DOHH2 (cell line): ENCODE measurements around the gene MEIG1.
"Not testable (repeated sequence)": the region's sequence is repeated elsewhere in the genome, so short reads cannot be mapped to it uniquely, and the experiment has no call there.

ENCODE experiments used
- H3F3A ChIP-seq: fragments of 200-600 bp; sonication (generic), shearing (Covaris generic); 2 replicates; pipeline ENCODE4 v1.6.0; 2016; ENCODE audit warnings: antibody characterized with exemption, mild to moderate bottlenecking; ENCODE audit not compliant: control insufficient read depth, insufficient read depth
- H3K27ac ChIP-seq: fragments of 200-600 bp; sonication (generic); 2 replicates; pipeline ENCODE4 v1.5.1; 2014; ENCODE audit warnings: low read depth, mild to moderate bottlenecking, low read length, moderate library complexity
- H3K27me3 ChIP-seq: fragments of 200-600 bp; sonication (generic); 2 replicates; pipeline ENCODE4 v1.6.1; 2014; ENCODE audit warnings: mild to moderate bottlenecking, low read length, mixed read lengths; ENCODE audit not compliant: control insufficient read depth
- H3K36me3 ChIP-seq: fragments of 200-600 bp; sonication (generic); 2 replicates; pipeline ENCODE4 v1.6.1; 2014; ENCODE audit warnings: mild to moderate bottlenecking, low read length, moderate library complexity, mixed read lengths; ENCODE audit not compliant: control insufficient read depth
- H3K4me1 ChIP-seq: fragments of 200-600 bp; sonication (generic); 2 replicates; pipeline ENCODE4 v1.6.1; 2014; ENCODE audit warnings: mild to moderate bottlenecking, low read length, mixed read lengths; ENCODE audit not compliant: control insufficient read depth
- H3K4me2 ChIP-seq: fragments of 200-600 bp; sonication (generic); 2 replicates; pipeline ENCODE4 v1.6.0; 2014; ENCODE audit warnings: mild to moderate bottlenecking, low read length, moderate library complexity
- H3K4me3 ChIP-seq: fragments of 200-600 bp; sonication (generic); 2 replicates; pipeline ENCODE4 v1.5.1; 2014; ENCODE audit warnings: mild to moderate bottlenecking, low read length, mixed read lengths
- H3K79me2 ChIP-seq: fragments of 200-600 bp; sonication (generic); 2 replicates; pipeline ENCODE4 v1.6.1; 2014; ENCODE audit warnings: mild to moderate bottlenecking, low read length, mixed read lengths; ENCODE audit not compliant: control insufficient read depth
- H3K9me2 ChIP-seq: fragments of 200-600 bp; sonication (generic); replicated peaks from 2 replicates; pipeline ENCODE4 v1.6.1; 2014; ENCODE audit warnings: mild to moderate bottlenecking, low read length, mixed read lengths; ENCODE audit not compliant: control insufficient read depth
- H3K9me3 ChIP-seq: fragments of 200-600 bp; sonication (generic); 2 replicates; pipeline ENCODE4 v1.6.1; 2014; ENCODE audit warnings: antibody characterized with exemption, low read length, mixed read lengths; ENCODE audit not compliant: control insufficient read depth, insufficient read depth
- H4K20me1 ChIP-seq: fragments of 200-600 bp; sonication (generic); 2 replicates; pipeline ENCODE4 v1.6.0; 2014; ENCODE audit warnings: low read depth, mild to moderate bottlenecking, antibody characterized with exemption, low read length, moderate library complexity; ENCODE audit not compliant: control insufficient read depth, insufficient read depth
- CTCF ChIP-seq: fragments of 200-600 bp; sonication (generic); IDR thresholded peaks from one replicate; pipeline ENCODE4 v1.5.1; 2014; ENCODE audit warnings: antibody characterized with exemption, mild to moderate bottlenecking, low read depth, low read length; ENCODE audit not compliant: poor library complexity, severe bottlenecking
- EZH2phosphoT487 ChIP-seq: fragments of 200-600 bp; sonication (generic); IDR thresholded peaks from 2 replicates; pipeline ENCODE4 v1.6.1; 2017; ENCODE audit warnings: borderline replicate concordance, mild to moderate bottlenecking, antibody characterized with exemption, low read length, moderate library complexity, mixed read lengths

The MEIG1 gene

GRCh38 chr10:14993500-14994455 is 34.6 kb downstream of the MEIG1 start:
- H3K4me2 ChIP-seq, H4K20me1 ChIP-seq, H3K36me3 ChIP-seq, H3F3A ChIP-seq, H3K27ac ChIP-seq, H3K9me3 ChIP-seq, H3K27me3 ChIP-seq, H3K9me2 ChIP-seq, H3K4me1 ChIP-seq, H3K4me3 ChIP-seq, H3K79me2 ChIP-seq: not testable (repeated sequence)

DNA sequence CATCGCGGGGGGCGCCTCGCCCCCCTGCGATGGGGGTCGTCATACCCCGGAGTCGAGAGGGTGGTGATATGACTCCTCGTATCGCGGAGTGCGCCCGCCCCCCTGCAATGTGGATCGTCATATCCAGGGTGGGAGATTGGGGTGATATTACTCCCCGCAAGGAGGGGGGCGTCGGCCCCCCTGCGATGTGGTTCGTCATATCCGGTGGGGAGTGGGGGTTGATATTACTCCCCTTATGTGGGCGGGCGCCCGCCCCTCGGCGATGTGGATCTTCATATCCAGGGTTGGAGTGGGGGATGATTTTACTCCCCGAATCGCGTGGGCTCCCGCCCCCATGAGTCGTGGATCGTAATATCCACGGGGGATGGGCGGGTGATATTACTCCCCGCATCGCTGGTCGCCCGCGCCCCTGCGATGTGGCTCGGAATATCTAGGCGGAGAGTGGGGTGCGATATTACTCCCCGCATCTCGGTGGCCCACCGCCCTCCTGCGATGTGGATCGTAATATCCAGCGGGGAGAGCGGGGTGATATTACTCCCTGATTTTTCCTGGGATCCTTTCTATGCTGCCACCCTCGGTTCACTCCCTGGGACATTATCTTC is 36.9 kb downstream of the MEIG1 start:
- H3K9me3 ChIP-seq, result no peaks in the 10 kb centered on the region
- no peaks in the 10 kb centered on the region for H3K36me3 ChIP-seq
- TF ChIP-seq CTCF, result no peak
- no peak for TF ChIP-seq EZH2phosphoT487
- no peaks in the 10 kb centered on the region for H3K79me2 ChIP-seq
- no peak overlapping the region for H3K4me3 ChIP-seq
- H3K4me2 ChIP-seq, result no peak overlapping the region
- H3K9me2 ChIP-seq, result no peaks in the 10 kb centered on the region
- H3F3A ChIP-seq, result no peaks in the 10 kb centered on the region
- H3K27me3 ChIP-seq, result no peaks in the 10 kb centered on the region
- H3K4me1 ChIP-seq, result no peaks in the 10 kb centered on the region
- no peak overlapping the region for H3K27ac ChIP-seq
- no peaks in the 10 kb centered on the region for H4K20me1 ChIP-seq

DNA sequence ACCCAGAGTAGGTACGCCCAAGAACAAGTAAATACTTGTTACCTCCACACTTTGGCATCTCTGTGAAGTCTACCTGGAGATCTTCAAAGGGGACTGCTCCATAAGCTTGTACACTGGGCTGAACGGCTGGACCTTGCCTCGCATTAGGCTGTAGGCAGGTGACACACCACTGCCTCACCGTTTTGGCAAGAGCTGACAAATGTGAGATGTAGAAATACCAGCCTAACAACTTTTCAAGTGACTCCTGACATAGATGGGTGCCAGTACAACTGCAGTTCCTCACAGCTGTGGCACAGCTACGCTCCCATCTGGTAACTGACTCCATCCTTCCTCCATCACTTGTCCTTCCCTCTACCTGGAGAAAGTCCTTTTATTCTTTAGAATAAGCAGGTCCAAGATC is 54.3 kb downstream of the MEIG1 start:
- not testable (repeated sequence) for H3K4me2 ChIP-seq, H3K36me3 ChIP-seq, H3K27me3 ChIP-seq, H3F3A ChIP-seq, H3K27ac ChIP-seq, H3K9me2 ChIP-seq, H3K9me3 ChIP-seq, H3K4me1 ChIP-seq, H3K4me3 ChIP-seq, H3K79me2 ChIP-seq, H4K20me1 ChIP-seq

DNA sequence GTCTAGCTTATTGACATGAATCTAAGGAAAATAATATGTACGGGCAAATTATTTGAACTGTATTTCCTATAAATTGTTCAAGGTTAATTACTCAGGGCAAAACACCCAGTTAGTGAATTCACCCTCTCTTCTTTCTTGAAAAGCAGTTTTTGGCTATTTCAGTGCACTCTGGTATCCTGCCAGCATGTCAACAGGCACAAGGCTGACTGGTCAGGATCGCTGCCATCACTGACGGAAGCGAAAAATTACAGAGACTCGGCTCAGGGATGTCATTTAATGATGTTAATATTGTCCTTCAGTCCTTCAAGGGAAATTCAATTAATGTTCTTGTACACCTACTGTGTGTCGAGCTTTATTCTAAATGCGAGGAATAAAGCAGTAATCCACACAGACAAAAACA is 56.3 kb downstream of the MEIG1 start:
- TF ChIP-seq EZH2phosphoT487, result no peak
- TF ChIP-seq CTCF, result no peak
- H3F3A ChIP-seq, result no peaks in the 10 kb centered on the region
- H3K27ac ChIP-seq, result no peak overlapping the region
- H3K4me1 ChIP-seq, result no peaks in the 10 kb centered on the region
- H3K79me2 ChIP-seq, result no peaks in the 10 kb centered on the region
- H3K27me3 ChIP-seq, result no peaks in the 10 kb centered on the region
- H3K4me3 ChIP-seq, result no peak overlapping the region
- H4K20me1 ChIP-seq, result no peaks in the 10 kb centered on the region
- H3K36me3 ChIP-seq, result no peaks in the 10 kb centered on the region
- H3K9me3 ChIP-seq, result no peaks in the 10 kb centered on the region
- no peak overlapping the region for H3K4me2 ChIP-seq
- H3K9me2 ChIP-seq, result no peaks in the 10 kb centered on the region

GRCh38 chr10:15020966-15021365 is 61.8 kb downstream of the MEIG1 start:
- H3K27me3 ChIP-seq, H3K4me2 ChIP-seq, H3K79me2 ChIP-seq, H3F3A ChIP-seq, H4K20me1 ChIP-seq, H3K9me3 ChIP-seq, H3K9me2 ChIP-seq, H3K4me1 ChIP-seq, H3K4me3 ChIP-seq, H3K36me3 ChIP-seq, H3K27ac ChIP-seq: not testable (repeated sequence)
